Effector CD4-positive, alpha-beta T cell (primary cell): ENCODE measurements around the gene PHF5A.
"Not testable (repeated sequence)": the region's sequence is repeated elsewhere in the genome, so short reads cannot be mapped to it uniquely, and the experiment has no call there.

Source experiments
- DNase-seq: peaks from one replicate; pipeline ENCODE4 v3.0.0-alpha.2; 2020

Gene PHF5A

GRCh38 chr22:41487037-41487935 lies 18.8 kb upstream of the PHF5A start:
- DNase-seq, result no peak

GRCh38 chr22:41485033-41485432 lies 16.5 kb upstream of the PHF5A start:
- DNase-seq, result no peak

GRCh38 chr22:41482319-41482935 lies 13.9 kb upstream of the PHF5A start:
- DNase-seq, result no peak

- no peak for DNase-seq
Measured at GRCh38 chr22:41481925-41482318, 13.4 kb upstream of the PHF5A start.

- DNase-seq, result no peak
Measured at GRCh38 chr22:41481131-41481830, 12.8 kb upstream of the PHF5A start.

- no peak for DNase-seq
Measured at GRCh38 chr22:41480397-41480735, 11.9 kb upstream of the PHF5A start.

GRCh38 chr22:41479671-41480396 lies 11.3 kb upstream of the PHF5A start:
- DNase-seq, result no peak

GRCh38 chr22:41478891-41479521 lies 10.5 kb upstream of the PHF5A start:
- no peak for DNase-seq

GRCh38 chr22:41478473-41478872 lies 10.0 kb upstream of the PHF5A start:
- no peak for DNase-seq

GRCh38 chr22:41474872-41475451 lies 6.5 kb upstream of the PHF5A start:
- no peak for DNase-seq

GRCh38 chr22:41471568-41471967 lies 3.1 kb upstream of the PHF5A start:
- DNase-seq, result no peak

GRCh38 chr22:41470886-41471285 lies 2.4 kb upstream of the PHF5A start:
- no peak for DNase-seq

- no peak for DNase-seq
Measured at GRCh38 chr22:41469218-41469851, 843 bp upstream of the PHF5A start.

GRCh38 chr22:41461901-41462300 lies 6.6 kb downstream of the PHF5A start:
- DNase-seq, result no peak

- not testable (repeated sequence) for DNase-seq
Measured at GRCh38 chr22:41460071-41460470, 8.4 kb downstream of the PHF5A start.

GRCh38 chr22:41459431-41459830 lies 9.1 kb downstream of the PHF5A start:
- no peak for DNase-seq

- no peak for DNase-seq
Measured at GRCh38 chr22:41458161-41458728, 10.2 kb downstream of the PHF5A start.

- DNase-seq, result peak; percentile 85
Measured at GRCh38 chr22:41448189-41448808, 20.2 kb downstream of the PHF5A start.

GRCh38 chr22:41447435-41448188 lies 20.9 kb downstream of the PHF5A start:
- peak; percentile 50 for DNase-seq
